HG02938 (cell line): ENCODE measurements around the gene NUDT5.
"Not testable (repeated sequence)": the region's sequence is repeated elsewhere in the genome, so short reads cannot be mapped to it uniquely, and the experiment has no call there.

Experiments
- ATAC-seq: cut with Tn5 transposase; IDR thresholded peaks from one replicate; pipeline ENCODE4 v1.9.1; 2021; ENCODE audit warnings: mild to moderate bottlenecking, moderate library complexity; ENCODE audit not compliant: unreplicated experiment

Gene NUDT5

DNA sequence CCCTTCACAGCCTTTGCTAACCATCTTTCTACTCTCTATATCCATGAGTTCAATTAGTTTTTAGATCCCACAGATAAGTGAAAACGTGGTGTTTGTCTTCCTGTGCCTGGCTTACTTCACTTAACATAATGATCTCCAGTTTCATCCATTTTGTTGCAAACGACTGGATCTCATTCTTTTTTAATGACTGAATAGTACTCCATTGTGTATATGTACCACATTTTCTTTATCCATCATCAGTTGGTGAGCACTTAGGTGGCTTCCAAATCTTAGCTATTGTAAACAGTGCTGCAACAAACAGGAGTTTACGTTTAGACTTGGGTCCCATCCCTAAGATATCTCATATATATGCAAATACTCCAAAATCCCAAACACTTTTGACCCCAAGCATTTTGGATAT lies 9.4 kb upstream of the NUDT5 start:
- ATAC-seq: no peak

- ATAC-seq: no peak
Observed at GRCh38 chr10:12202226-12202625, 6.5 kb upstream of the NUDT5 start.

DNA sequence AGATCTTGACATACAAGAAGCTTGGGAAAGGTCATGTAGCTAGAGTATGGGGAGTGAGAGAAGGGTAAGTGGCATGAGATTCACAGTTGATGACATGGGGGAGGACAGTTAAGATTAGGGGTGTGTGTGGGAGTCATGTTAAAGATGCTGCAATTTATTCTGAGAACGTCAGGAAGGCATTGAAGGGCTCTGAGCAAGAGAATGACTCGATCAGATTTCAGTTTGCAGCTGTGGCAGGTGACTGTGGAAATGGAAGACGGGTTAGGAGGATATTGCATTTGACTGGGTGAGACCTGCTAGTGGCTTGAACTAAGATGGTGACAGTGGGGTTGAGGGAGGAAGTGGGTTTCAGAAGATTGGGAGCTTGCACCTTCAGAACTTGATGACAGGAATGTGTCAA lies 5.9 kb upstream of the NUDT5 start:
- ATAC-seq: no peak

- ATAC-seq: no peak
Observed at GRCh38 chr10:12200850-12201249, 5.2 kb upstream of the NUDT5 start.

DNA sequence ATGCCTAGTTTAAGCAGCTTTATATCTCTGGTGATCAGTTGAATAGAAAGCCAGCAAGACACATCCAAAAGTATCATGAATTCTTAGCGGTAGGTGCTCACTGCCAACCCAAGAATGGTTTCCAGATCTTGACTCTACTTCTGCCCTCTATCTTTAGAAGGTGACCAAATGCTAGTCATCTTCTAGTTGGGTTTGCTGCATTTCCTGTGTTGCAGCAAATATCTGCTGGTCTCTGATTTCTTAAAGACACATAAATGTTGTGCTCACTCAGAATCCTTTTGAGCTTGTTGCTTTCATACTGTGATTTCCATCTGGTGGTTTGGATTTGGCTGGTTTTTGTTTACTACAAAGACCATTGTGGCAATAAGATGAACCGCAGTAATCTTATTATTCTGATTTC lies 2.5 kb upstream of the NUDT5 start:
- ATAC-seq: no peak

DNA sequence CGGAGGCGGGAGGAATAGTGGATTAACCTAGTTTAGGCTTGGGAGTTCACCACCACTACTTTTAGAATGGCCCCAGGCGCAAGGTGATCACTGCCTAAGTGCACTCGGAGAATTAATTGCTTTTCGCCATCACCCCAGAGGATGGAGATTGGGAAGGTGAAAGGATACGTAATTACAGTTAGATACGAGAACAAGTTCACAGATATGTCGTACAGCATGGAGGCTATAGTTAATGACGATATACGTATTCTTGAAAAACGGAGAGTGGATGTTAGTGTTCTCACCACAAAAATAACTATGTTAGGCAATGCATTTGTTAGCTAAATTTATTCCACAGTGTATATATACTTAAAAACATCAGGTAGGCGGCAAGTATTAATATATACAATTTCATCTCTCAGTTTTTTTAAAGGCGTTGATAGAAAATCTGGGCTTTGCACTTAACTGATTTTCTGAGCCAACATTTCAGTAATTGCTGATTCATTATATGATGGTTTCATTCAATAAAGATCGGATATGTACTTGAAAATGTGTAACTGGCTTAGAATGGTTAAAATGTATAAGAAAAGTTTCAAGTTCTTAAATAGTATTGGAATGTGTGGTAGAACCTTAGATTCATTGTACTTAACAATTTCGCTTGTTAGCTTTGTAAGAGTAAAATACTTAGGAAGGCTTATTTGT lies 980 bp upstream of the NUDT5 start:
- no peak for ATAC-seq

DNA sequence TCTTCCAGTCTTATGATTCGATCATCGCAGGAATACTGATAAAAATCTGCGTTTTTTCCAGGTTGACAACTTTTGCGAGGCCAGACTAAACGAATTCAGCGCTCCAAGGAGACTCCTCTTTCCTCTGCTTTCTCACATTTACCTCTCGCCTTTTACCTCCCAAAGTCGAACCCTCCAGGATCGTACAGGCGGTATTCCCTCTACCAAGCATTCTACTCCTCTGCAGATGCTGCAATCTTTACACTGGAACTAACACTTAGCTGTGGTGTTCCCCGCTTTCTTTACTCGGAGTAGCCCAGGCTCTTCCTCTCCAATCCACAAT lies 449 bp downstream of the NUDT5 start:
- peak; percentile 11 for ATAC-seq

- ATAC-seq: no peak
Observed at GRCh38 chr10:12194752-12195271, 879 bp downstream of the NUDT5 start.

DNA sequence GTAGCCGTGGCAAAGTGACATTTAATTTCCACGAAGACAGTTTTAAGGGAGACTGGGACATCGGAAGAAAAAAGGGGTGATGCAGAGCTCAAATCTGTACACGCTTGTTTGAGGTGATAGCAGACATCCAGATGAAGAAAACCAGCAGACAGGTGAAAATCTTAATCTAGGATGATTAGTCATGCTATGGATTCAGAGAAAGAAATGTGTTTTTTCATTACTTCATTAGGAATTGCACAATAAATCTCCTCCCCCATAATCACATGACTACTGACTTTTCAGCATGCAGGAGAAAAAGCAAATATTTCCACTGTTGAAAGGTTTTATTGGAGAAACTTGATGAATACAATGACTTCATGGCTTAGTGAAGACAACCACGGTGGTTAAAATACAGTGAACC lies 2.5 kb downstream of the NUDT5 start:
- no peak for ATAC-seq

DNA sequence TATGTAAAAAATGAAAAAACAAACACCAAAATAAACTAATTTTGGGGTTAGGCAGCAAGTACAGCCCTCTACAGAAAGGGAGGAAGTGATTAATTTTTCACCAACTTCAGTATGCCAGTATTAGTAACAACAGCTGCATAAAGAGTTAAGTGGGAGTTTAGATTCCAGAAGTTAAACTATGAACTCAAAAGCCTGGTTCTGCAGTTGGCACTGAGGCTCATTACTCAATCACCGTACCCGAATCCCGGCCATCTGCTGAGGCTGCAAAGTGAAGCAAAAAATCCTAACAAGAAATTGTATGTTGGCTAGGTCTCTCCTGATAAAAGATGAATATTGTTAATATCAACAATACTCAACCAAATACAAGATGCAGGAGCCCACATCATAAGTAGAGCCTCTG lies 4.0 kb downstream of the NUDT5 start:
- ATAC-seq: no peak

GRCh38 chr10:12189426-12189825 lies 6.3 kb downstream of the NUDT5 start:
- ATAC-seq: no peak

DNA sequence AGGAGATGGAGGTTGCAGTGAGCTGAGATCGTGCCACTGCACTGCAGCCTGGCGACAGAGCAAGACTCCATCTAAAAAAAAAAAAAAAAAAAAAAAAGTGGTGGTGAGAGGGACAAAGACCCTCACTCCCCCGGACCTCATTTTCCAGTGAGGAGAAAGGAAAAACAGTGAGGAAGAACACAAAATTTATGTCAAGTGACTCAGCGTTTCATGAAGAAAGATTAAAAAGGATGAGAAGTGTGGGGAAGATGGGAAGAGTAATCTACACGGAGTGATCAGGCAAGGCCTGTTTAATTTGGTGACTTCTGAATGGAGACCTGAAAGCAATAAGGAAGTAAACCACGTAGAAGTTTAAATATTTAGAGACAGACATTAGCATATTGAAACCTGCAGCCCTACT lies 7.0 kb downstream of the NUDT5 start:
- no peak for ATAC-seq

GRCh38 chr10:12187321-12187905 lies 8.3 kb downstream of the NUDT5 start:
- ATAC-seq: no peak

GRCh38 chr10:12186323-12186722 lies 9.4 kb downstream of the NUDT5 start:
- ATAC-seq: no peak

DNA sequence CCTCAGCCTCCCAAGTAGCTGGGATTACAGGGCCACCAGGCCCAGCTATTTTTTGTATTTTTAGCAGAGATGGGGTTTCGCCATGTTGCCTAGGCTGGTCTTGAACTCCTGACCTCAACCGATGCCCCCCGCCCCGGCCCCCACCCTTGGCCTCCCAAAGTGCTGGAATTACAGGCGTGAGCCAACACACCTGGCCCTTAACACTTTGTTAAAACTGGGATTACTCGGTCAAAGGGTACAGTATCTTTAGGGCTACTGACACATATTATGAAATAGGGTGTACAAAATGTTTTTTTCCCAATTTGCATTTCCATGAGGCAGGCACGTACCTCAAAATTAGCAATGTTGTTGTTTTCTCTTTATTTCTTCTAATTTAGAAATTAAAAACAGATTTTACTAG lies 11.5 kb downstream of the NUDT5 start:
- ATAC-seq: no peak

GRCh38 chr10:12181065-12181775 lies 14.5 kb downstream of the NUDT5 start:
- ATAC-seq: no peak

DNA sequence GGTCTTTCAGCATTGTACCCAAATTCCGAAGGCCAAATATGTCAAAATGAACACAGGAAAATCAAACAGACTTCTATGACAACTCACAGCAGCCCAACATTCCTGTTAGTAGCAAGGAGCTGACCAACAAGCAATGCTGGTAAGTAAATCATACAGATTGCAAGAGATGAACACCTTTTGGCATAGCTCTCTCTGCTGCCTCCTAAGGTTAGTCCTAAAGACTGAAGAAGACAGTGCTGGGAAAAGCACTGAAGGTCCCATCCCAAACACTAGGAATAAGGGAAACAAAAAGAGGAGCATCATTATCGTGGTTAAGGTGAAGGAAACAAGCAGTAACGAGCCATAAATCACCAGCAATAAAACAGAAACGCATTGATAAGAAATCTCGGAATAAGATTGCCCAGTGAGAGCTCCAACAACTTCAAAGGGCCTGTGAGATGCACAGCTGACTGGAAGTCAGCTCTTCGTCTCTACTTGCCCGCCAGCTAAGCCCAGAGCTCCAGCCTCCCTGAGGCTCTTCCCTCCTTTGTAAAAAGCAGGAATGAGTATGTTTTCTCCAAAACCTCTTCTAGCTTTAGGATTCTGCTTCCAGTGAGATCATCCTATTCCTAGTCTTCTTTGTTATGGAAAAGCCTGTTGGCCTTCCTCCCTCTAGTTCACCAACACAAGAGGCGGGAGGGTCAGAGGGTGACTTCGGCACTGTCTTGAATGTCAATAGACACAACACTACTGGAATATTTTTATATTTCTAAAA lies 15.3 kb downstream of the NUDT5 start:
- no peak for ATAC-seq

GRCh38 chr10:12179606-12180170 lies 16.0 kb downstream of the NUDT5 start:
- no peak for ATAC-seq

DNA sequence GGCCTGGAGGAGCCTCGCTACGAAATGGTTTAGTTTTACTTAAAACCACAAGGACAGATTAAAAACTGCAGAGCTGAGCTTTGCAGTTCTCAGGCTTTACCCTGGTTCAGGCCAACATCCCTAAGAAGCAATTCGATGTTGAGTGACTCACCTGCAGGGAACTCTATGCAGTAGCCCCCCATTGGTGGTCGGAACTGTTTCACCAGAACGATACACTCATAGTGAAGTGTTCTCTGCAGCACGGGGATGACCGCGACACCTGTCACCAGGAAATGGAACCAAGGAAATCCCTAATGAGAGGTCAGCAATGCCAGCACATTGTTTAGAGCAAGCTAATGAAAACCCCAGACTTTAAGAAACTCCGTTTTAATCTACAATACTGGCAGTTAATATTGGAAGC lies 18.0 kb downstream of the NUDT5 start:
- no peak for ATAC-seq

- ATAC-seq: not testable (repeated sequence)
Observed at GRCh38 chr10:12171512-12171911, 24.2 kb downstream of the NUDT5 start.
